Lower leg skin (tissue), 4 donors: ENCODE measurements around the gene TMEM259. TPM values are rescaled to one million over a fixed set of nuclear protein-coding genes. Genes with fewer than 3 reads are reported as not detected.
"Not testable (repeated sequence)": the region's sequence is repeated elsewhere in the genome, so short reads cannot be mapped to it uniquely, and the experiment has no call there.

Experiments used
- DNase-seq, 2 donors: peaks; one replicate each; pipeline ENCODE4 v3.0.0-alpha.2; 2019; ENCODE audit warnings: low spot score in 2 of 2
- H3K4me3 ChIP-seq: fragments of 200-600 bp; sonication (generic); 2 replicates; pipeline ENCODE4 v1.5.1; 2017; ENCODE audit warnings: mild to moderate bottlenecking, low read depth; ENCODE audit not compliant: poor library complexity, severe bottlenecking
- CTCF ChIP-seq, 3 donors: fragments of 450-650 bp; IDR thresholded peaks; one replicate each; pipeline ENCODE4 v1.5.1; 2016; ENCODE audit warnings: antibody characterized with exemption in 3 of 3, mild to moderate bottlenecking in 3 of 3, moderate library complexity in 2 of 3
- POLR2A ChIP-seq, 2 donors: fragments of 450-650 bp; IDR thresholded peaks; one replicate each; pipeline ENCODE4 v1.6.1; 2016 to 2017; ENCODE audit warnings: antibody characterized with exemption in 2 of 2, mild to moderate bottlenecking in 1 of 2, moderate library complexity in 1 of 2
- WGBS, 2 donors: methylation state at CpG; one replicate each; pipeline ENCODE4 v1.1.5; 2018; 5-methylcytosine and 5-hydroxymethylcytosine counted together
- intact Hi-C: fragments of 100-400 bp; cut with DNase I; formaldehyde crosslinking; loops from one replicate; pipeline ENCODE4 v1.15.0; 2023; ENCODE audit warnings: low total_unique reads
- total RNA-seq, 4 donors: library from RNA; depleted of rRNA; stranded (reverse); fragments of >200 nt; gene quantifications; one replicate each; pipeline ENCODE4 v1.1.0, GENCODE V29; 2016

The TMEM259 gene
- total RNA-seq, 4 donors from 2014 or later, result 180 to 299 (median 226) TPM

- intact Hi-C loops, result no loop called here
- WGBS, 2 donors, result 0 to 3% methylated on average over 25 to 32 of the region's 36 CpGs
- peak overlapping the region; percentile 73 for H3K4me3 ChIP-seq
- DNase-seq, result no peak
- TF ChIP-seq POLR2A (IDR thresholded peaks at IDR 0.05) (no peak), CTCF (IDR thresholded peaks at IDR 0.05) (no peak)
Observed at GRCh38 chr19:1026783-1027649, 6.1 kb upstream of the TMEM259 start.

- 5 to 16% methylated on average over 18 to 52 of the region's 63 CpGs for WGBS, 2 donors
- peak; percentile 76 to 96 for DNase-seq
- intact Hi-C loops, result no loop called here
- H3K4me3 ChIP-seq, result peak within 1 kb of the TSS; percentile 73
- peak in 1 of 2 donors; percentile 46 for TF ChIP-seq POLR2A (IDR thresholded peaks at IDR 0.05)
- TF ChIP-seq CTCF (IDR thresholded peaks at IDR 0.05), result no peak
Observed at GRCh38 chr19:1025960-1026782, 5.2 kb upstream of the TMEM259 start, which contains the start of gene CNN2. Gene CNN2, plus strand, starts transcription at chr19:1026608. Its CDS starts 54 bp downstream, at chr19:1026662.

GRCh38 chr19:1025080-1025479 is 4.2 kb upstream of the TMEM259 start:
- WGBS, 2 donors, result 80 to 83% methylated on average over 6 of the region's 6 CpGs
- intact Hi-C loops, DNase-seq, H3K4me3 ChIP-seq: not testable (repeated sequence)

GRCh38 chr19:1023883-1024188 is 2.9 kb upstream of the TMEM259 start:
- DNase-seq, H3K4me3 ChIP-seq, intact Hi-C loops: not testable (repeated sequence)
- WGBS, 2 donors, result 80 to 85% methylated on average over 5 of the region's 5 CpGs

GRCh38 chr19:1019980-1020867 is 699 bp downstream of the TMEM259 start:
- TF ChIP-seq POLR2A (IDR thresholded peaks at IDR 0.05) (no peak), CTCF (IDR thresholded peaks at IDR 0.05) (no peak)
- intact Hi-C loops, result no loop called here
- peak overlapping the region; percentile 61 for H3K4me3 ChIP-seq
- WGBS, 2 donors, result 1 to 2% methylated on average over 38 to 59 of the region's 60 CpGs
- no peak for DNase-seq

GRCh38 chr19:1019616-1019961 is 1.3 kb downstream of the TMEM259 start:
- H3K4me3 ChIP-seq, result peak overlapping the region; percentile 61
- DNase-seq, result no peak
- intact Hi-C loops, result no loop called here
- TF ChIP-seq POLR2A (IDR thresholded peaks at IDR 0.05) (no peak), CTCF (IDR thresholded peaks at IDR 0.05) (no peak)
- 55 to 71% methylated on average over 8 to 17 of the region's 18 CpGs for WGBS, 2 donors
